Activated naive CD8-positive, alpha-beta T cell (primary cell): ENCODE data around the gene CYB561.
"Not testable (repeated sequence)": the region's sequence is repeated elsewhere in the genome, so short reads cannot be mapped to it uniquely, and the experiment has no call there.

Source experiments
- H3K27ac Mint-ChIP-seq: one replicate; pipeline ENCODE4 v1.8.0; 2021; ENCODE audit warnings: mixed read lengths
- H3K27me3 Mint-ChIP-seq: one replicate; pipeline ENCODE4 v1.8.0; 2021; ENCODE audit warnings: mixed read lengths
- H3K36me3 Mint-ChIP-seq: one replicate; pipeline ENCODE4 v1.8.0; 2021; ENCODE audit warnings: mixed read lengths
- H3K4me1 Mint-ChIP-seq: one replicate; pipeline ENCODE4 v1.8.0; 2021; ENCODE audit warnings: low read depth, mixed read lengths
- H3K4me3 Mint-ChIP-seq: one replicate; pipeline ENCODE4 v1.8.0; 2021; ENCODE audit warnings: mild to moderate bottlenecking, mixed read lengths
- H3K9me3 Mint-ChIP-seq: one replicate; pipeline ENCODE4 v1.8.0; 2021; ENCODE audit warnings: low read depth, mixed read lengths

CYB561 gene

DNA sequence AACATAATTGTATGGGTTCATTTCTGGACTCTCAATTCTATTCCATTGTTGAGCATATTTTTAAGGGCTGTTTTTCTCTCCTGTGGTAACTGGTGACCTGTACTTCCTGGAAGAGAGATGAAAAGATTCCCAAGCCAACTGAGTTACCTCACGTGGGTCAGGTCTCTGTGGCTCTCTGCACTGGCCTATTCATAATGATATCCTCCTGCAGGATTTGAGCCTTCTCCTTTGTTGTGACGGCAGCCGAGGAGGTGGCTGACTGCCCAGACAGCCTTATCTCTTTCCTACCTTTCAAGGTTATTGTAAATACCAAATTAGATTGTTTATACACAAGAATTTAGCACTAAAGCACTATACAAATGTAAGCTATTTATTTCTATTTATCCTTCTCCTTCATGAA, 28.1 kb upstream of the CYB561 start:
- peaks cover 10% of the 10 kb centered on the region for H3K27me3 Mint-ChIP-seq
- no peaks in the 10 kb centered on the region for H3K36me3 Mint-ChIP-seq
- H3K4me3 Mint-ChIP-seq = no peak overlapping the region
- H3K9me3 Mint-ChIP-seq = no peaks in the 10 kb centered on the region
- peaks cover 5% of the 10 kb centered on the region for H3K4me1 Mint-ChIP-seq
- no peak overlapping the region for H3K27ac Mint-ChIP-seq

DNA sequence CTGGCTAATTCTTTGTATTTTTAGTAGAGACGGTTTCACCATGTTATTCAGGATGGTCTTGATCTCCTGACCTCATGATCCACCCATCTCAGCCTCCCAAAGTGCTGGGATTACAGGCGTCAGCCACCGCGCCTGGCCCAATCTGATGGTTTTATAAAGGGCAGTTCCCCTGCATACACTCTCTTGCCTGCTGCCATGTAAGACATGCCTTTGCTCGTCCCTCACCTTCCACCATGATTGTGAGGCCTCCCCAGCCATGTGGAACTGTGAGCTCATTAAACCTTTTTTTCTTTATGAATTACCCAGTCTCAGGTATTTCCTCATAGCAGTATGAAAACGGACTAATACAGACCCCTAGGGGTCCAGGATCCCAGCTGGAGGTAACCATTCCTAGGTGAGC, 22.0 kb upstream of the CYB561 start:
- not testable (repeated sequence) for H3K9me3 Mint-ChIP-seq, H3K27ac Mint-ChIP-seq, H3K4me3 Mint-ChIP-seq, H3K36me3 Mint-ChIP-seq, H3K27me3 Mint-ChIP-seq, H3K4me1 Mint-ChIP-seq

DNA sequence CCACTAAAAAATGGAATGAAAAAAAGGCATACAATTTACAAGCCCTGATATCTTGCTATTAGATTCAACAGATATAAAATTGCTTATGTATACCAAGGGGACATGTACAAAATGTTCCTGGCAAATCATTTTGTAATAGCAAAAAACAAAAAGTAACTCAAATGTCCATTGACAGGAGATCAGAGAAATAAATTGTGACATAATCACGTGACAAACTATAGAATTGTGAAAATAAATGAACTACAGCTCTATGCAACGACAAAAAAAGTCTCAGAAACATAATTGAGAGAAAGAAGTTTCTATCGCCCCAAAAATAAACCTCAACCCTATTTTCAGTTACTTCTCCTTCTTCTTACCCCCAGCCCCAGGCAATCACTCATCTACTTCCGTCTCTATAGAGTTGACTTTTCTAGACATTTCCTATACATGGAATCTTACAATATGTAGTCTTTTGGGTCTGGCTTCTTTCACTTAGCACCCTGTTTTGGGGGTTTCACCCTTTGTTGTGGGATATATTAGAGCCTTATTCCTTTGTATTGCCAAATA, 18.7 kb upstream of the CYB561 start:
- H3K27ac Mint-ChIP-seq = no peak overlapping the region
- no peaks in the 10 kb centered on the region for H3K9me3 Mint-ChIP-seq
- no peaks in the 10 kb centered on the region for H3K36me3 Mint-ChIP-seq
- no peak overlapping the region for H3K4me3 Mint-ChIP-seq
- H3K27me3 Mint-ChIP-seq = peaks cover 4% of the 10 kb centered on the region
- no peaks in the 10 kb centered on the region for H3K4me1 Mint-ChIP-seq

DNA sequence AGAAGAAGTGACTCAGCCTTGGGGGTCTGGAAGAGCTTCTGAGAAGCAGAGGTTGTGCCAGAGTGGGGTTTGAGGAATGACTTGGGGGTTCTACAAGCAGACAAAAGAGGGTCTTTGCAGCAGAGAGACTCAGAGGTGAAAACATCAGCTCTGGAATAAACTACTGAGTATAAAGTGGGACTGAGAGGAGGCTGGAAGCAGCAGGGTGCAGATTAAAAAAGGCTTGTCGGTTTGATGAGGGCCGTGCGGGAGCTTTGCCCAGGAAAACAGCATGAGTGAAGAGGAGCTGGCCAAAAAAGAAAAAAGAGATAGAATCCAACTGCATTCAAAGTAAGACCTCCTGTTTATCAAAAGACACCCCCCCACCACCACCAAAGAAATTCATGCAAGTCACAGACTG, 17.7 kb upstream of the CYB561 start:
- Mint-ChIP-seq H3K36me3 (no peaks in the 10 kb centered on the region), H3K27me3 (peaks cover 4% of the 10 kb centered on the region), H3K4me3 (no peak overlapping the region), H3K27ac (no peak overlapping the region), H3K4me1 (no peaks in the 10 kb centered on the region), H3K9me3 (no peaks in the 10 kb centered on the region)

DNA sequence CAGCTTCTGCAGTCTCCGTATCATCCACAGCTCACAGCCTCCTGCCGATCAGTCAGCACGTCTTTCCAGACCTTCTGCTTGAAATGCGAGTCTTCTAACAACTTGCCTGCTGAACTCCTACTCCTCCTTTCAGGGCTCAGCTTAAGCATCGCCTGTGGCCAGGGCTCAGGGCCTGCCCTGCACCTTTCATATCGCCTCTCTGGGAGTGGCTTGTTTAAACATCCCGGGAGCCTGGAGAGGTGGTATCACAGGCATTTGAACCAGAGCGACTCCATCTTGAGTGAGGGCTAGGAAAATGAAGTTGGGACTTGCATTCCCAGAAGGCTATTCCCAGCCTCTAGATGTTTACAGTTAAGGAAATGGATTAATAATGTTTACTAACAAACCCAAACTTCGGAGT, 13.9 kb upstream of the CYB561 start:
- no peaks in the 10 kb centered on the region for H3K9me3 Mint-ChIP-seq
- H3K36me3 Mint-ChIP-seq = no peaks in the 10 kb centered on the region
- peaks cover 2% of the 10 kb centered on the region for H3K27me3 Mint-ChIP-seq
- no peak overlapping the region for H3K4me3 Mint-ChIP-seq
- H3K27ac Mint-ChIP-seq = no peak overlapping the region
- no peaks in the 10 kb centered on the region for H3K4me1 Mint-ChIP-seq

DNA sequence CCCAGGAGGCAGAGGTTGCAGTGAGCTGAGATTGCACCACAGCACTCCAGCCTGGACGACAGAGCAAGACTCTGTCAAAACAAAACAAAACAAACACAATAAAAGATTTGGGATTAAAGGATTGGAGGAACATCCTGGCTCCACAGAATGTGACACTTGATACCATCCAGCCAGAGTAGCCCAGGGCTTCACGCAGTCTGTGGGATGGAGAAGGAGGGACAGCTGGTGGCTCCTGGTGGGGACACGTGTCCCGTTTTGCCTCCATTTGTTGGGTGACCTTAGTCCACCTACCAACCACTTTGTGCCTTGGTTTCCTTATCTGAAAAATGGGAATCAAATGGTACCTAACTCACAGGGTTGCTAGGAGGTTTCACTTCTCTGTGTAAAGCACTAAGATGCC, 12.4 kb upstream of the CYB561 start:
- H3K27ac Mint-ChIP-seq = no peak overlapping the region

DNA sequence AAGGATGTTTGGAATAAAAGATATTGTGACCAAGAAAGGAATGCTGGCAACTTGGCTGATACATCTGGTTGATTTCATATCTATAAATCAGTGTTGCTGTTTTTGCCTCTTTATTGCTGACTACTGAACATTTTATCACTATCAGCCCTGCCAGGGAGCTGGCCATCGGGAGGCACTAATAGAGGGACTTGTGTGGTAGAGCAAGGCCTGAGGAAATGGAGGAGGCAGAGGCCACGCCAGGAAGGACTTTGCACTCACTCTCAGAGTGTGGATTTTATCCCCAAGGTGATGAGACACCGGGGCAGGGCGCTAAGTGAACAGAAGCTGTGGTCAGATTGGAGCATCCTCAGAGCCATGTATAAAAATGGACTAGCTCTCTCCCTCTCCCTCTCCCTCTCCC, 9.3 kb upstream of the CYB561 start:
- Mint-ChIP-seq H3K36me3 (no peaks in the 10 kb centered on the region), H3K4me3 (no peak overlapping the region), H3K9me3 (no peaks in the 10 kb centered on the region), H3K4me1 (no peaks in the 10 kb centered on the region), H3K27ac (no peak overlapping the region), H3K27me3 (no peaks in the 10 kb centered on the region)

More for the DNA sequence above, 12.4 kb upstream of the CYB561 start:
- Mint-ChIP-seq H3K27me3 (peaks cover 2% of the 10 kb centered on the region), H3K4me1 (no peaks in the 10 kb centered on the region), H3K36me3 (no peaks in the 10 kb centered on the region), H3K4me3 (no peak overlapping the region), H3K9me3 (no peaks in the 10 kb centered on the region)

DNA sequence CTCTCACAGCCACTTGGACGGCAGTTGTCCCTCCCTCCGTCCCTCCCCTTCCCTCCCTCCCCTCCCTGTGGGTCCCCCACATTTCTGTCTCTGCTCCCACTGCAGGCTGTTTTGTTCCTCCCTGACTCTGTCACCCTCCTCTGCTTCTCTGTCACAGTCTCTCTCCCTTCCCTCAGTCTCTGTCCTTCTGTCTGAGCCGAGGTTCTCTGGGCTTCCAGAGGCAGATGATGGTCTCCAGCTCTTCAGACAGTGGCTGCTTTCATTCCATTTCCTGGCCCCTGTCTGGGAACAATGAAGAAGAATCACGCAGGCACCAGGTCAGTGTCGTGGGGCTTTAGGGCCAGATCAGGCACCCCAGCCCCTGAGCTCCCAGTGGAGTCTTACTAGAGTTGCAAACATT, 8.8 kb upstream of the CYB561 start:
- Mint-ChIP-seq H3K4me1 (no peaks in the 10 kb centered on the region), H3K27me3 (no peaks in the 10 kb centered on the region), H3K4me3 (no peak overlapping the region), H3K36me3 (no peaks in the 10 kb centered on the region), H3K27ac (no peak overlapping the region), H3K9me3 (no peaks in the 10 kb centered on the region)

DNA sequence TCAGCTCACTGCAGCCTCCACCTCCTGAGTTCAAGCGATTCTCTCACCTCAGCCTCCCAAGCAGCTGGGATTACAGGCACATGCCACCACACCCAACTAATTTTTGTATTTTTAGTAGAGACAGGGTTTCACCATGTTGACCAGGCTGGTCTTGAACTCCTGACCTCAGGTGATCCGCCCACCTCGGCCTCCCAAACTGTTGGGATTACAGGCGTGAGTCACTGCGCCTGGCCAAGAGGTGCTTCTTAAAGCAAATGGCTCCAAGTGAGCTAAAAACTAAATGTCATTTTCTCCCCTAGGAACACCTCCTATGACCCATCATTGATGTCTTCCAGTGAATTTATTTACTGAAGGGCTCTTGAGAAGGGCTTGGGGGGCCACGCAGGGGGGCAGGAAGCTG, 8.3 kb upstream of the CYB561 start:
- not testable (repeated sequence) for H3K27ac Mint-ChIP-seq, H3K9me3 Mint-ChIP-seq, H3K36me3 Mint-ChIP-seq, H3K27me3 Mint-ChIP-seq, H3K4me1 Mint-ChIP-seq, H3K4me3 Mint-ChIP-seq

DNA sequence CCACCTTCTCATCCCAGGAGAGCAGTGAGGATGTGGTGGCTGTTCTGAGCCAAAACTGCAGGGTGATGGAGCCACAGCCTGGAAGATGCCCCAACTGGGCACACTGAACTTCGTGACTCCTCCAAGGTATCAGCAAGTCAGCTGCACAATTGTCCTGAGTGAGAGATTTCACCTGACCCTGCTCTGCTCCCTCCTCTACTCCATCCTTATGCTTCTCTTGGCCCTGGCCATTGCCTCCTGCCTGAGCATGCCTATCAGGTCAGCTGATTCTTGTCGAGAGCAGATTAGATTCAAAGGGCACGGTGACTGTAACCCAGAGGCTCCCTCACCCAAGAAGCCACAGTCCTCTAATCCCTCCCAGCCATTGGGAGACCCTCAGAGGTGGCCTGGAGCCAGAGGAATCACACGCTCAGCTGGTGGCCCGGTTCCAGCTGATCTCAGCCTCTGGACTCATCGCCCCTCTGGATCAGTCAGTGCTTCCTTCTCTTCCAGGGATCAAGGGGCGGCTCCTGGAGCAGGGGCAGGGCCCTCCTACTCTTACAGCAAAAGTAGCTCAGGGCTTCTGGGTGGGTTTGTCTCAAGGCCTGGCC, 7.0 kb upstream of the CYB561 start:
- H3K36me3 Mint-ChIP-seq = no peaks in the 10 kb centered on the region
- H3K4me1 Mint-ChIP-seq = peaks cover 3% of the 10 kb centered on the region
- no peaks in the 10 kb centered on the region for H3K9me3 Mint-ChIP-seq
- H3K27me3 Mint-ChIP-seq = no peaks in the 10 kb centered on the region
- H3K27ac Mint-ChIP-seq = no peak overlapping the region
- H3K4me3 Mint-ChIP-seq = no peak overlapping the region

DNA sequence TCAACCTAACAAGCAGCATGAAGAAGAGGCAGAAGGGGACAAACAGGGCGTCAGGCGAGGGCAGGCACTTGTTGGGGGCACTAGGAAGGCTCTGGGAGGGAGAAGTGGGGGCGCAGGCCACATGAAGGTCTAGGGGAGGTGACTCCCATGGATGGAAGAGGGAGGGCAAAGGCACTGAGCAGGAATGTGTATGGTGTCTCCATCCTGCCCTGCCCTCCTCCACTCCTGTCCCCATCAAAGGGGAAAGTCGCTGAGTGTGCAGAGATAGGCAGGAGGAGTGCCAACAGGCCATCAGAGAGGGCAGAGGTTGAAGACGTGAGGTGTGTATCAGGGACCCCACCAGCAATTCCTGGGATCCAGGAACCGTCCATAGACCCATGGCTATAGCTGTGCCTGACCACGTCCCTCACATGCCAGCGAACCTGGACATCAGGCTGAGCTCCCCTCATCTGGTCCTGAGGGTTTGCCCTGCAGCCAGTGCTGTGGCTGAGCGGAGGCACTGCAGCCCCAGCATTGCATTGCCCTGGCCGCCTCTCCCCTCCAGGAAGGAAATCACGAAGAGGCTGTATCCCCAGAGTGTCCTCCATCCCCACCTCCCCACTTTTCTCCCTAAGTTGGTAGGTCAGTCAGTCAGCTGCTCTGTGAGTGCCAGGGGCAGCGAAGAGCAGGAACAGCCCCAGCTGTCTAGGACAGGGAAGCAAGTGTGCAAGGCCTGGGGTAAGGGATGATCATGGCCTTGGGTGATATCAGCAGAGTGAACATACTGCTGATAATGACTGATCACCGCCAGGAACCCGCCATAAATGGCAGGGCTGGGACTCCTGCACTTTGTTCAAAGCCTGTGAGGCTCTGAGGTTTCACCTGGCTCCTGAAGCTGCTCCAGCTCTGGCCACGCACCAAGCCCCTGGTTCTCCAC, 6.2 kb upstream of the CYB561 start:
- H3K27me3 Mint-ChIP-seq = no peaks in the 10 kb centered on the region
- H3K4me3 Mint-ChIP-seq = no peak overlapping the region
- no peak overlapping the region for H3K27ac Mint-ChIP-seq
- H3K9me3 Mint-ChIP-seq = no peaks in the 10 kb centered on the region
- H3K4me1 Mint-ChIP-seq = peaks cover 5% of the 10 kb centered on the region
- H3K36me3 Mint-ChIP-seq = no peaks in the 10 kb centered on the region

DNA sequence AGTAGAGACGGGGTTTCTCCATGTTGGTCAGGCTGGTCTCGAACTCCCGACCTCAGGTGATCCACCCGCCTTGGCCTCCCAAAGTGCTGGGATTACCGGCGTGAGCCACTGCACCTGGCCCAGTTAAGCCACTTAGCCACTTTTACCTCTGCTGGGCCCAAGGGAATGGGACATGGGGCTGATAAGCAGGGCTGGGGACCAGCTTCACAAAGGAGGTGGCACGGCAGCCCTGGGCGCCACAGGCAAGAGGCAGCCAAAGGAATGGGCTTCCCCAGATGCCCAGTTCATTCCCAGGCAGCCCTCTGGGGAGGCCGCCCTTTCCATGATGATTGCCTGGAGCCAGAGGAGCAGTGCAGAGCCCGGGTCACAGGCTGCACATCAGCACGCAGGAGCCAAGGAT, 5.0 kb upstream of the CYB561 start:
- no peaks in the 10 kb centered on the region for H3K9me3 Mint-ChIP-seq
- peaks cover 10% of the 10 kb centered on the region for H3K4me1 Mint-ChIP-seq
- no peak overlapping the region for H3K27ac Mint-ChIP-seq
- no peaks in the 10 kb centered on the region for H3K27me3 Mint-ChIP-seq
- no peak overlapping the region for H3K4me3 Mint-ChIP-seq
- no peaks in the 10 kb centered on the region for H3K36me3 Mint-ChIP-seq

DNA sequence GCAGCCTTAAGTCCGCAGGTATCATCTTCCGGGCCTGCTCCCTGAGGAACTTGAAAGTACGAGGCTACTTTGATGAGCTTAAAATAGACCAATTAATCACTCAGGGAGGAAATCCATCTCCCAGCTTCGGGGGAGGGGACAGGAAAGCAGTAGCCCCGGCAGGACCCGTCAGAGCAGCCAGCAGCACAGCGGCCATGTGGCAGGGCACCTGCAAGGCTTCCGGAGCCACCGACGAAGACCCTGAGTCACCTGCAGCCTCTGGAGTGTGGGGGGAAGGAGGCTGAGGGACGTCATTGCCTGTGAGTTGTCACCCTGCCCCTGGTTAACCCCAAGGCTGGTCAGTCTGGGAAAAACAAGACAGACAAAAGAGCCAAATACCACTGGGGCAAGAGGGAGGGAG, 4.4 kb upstream of the CYB561 start:
- no peak overlapping the region for H3K27ac Mint-ChIP-seq
- no peaks in the 10 kb centered on the region for H3K9me3 Mint-ChIP-seq
- peaks cover 10% of the 10 kb centered on the region for H3K4me1 Mint-ChIP-seq
- H3K36me3 Mint-ChIP-seq = no peaks in the 10 kb centered on the region
- no peak overlapping the region for H3K4me3 Mint-ChIP-seq
- H3K27me3 Mint-ChIP-seq = no peaks in the 10 kb centered on the region

DNA sequence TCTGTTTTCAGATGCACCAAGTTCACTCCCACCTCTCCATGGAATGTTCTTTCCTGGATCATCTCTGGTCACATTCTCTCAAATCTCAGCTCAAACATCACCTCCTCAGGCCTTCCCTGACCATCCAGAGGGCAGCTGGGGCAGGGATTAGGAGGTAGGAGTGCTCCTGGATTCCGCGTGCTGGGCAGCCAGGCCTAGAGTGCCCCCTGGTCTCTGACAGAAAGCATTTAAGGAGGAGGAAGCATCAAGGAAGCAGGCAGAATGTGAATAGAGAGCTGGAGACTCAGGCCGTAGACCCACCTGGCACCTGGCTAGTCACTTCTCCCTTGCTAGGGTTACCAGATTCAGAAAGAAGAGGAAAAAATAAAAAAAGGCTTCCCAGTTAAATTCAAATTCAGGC, 2.5 kb upstream of the CYB561 start:
- Mint-ChIP-seq H3K4me3 (peak overlapping the region; percentile 11), H3K36me3 (no peaks in the 10 kb centered on the region), H3K4me1 (peaks cover 12% of the 10 kb centered on the region), H3K27ac (peak overlapping the region; percentile 19), H3K9me3 (no peaks in the 10 kb centered on the region), H3K27me3 (no peaks in the 10 kb centered on the region)

DNA sequence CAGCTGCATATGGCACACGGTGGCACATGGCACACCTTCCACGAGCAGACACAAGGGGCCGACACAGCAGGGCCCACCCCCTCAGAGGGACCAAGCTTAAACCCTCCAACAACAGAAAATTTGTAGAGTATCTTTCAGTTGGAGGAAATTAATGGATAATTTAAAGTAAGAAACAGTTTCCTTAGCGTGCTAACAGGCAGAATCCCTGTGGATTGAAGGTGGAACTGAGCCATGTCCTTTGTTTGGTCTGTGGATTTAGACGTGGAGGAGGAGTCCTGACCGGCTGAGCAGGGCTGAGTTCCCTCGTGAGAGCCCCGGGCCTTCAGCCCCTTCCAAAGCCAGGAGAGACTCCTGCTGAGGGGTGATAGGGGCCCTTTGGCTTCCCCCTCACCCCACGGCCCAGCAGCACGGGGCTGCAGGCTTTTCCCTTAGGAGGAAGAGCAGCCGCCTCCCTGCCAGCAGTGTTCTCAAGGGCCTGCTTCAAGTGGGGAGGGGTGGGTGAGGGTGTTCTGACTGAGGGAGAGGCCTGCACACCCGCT, 1.4 kb upstream of the CYB561 start:
- peak overlapping the region; percentile 84 for H3K27ac Mint-ChIP-seq
- H3K4me1 Mint-ChIP-seq = peaks cover 12% of the 10 kb centered on the region
- peak overlapping the region; percentile 77 for H3K4me3 Mint-ChIP-seq
- H3K9me3 Mint-ChIP-seq = no peaks in the 10 kb centered on the region
- H3K36me3 Mint-ChIP-seq = no peaks in the 10 kb centered on the region
- no peaks in the 10 kb centered on the region for H3K27me3 Mint-ChIP-seq
